Measurements from ENCODE around the gene CCDC40.

The CCDC40 gene

DNA sequence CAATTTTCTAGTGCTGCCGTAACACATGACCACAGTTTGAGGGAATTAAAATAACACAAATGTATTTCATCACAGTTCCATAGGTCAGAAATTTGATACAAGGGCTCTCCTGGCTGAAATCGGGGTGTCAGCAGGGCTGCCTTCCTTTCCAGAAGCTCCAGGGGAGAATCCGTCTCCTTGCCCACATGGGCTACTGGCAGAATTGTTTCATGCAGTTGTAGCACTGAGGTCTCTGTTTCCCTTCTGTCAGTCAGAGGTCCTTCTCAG is 89.9 kb downstream of the CCDC40 start:
- no peaks in the 10 kb centered on the region for H3K27me3 ChIP-seq (replicated peaks; ENCODE audit: control insufficient read depth, insufficient read depth, low read length)
- no peaks in the 10 kb centered on the region for H3K36me3 ChIP-seq (ENCODE audit: control insufficient read depth, insufficient read depth, low read length)
- DNase-seq (ENCODE audit: extremely low read depth, insufficient read length), result no peak
- TF ChIP-seq, protein P1, sequence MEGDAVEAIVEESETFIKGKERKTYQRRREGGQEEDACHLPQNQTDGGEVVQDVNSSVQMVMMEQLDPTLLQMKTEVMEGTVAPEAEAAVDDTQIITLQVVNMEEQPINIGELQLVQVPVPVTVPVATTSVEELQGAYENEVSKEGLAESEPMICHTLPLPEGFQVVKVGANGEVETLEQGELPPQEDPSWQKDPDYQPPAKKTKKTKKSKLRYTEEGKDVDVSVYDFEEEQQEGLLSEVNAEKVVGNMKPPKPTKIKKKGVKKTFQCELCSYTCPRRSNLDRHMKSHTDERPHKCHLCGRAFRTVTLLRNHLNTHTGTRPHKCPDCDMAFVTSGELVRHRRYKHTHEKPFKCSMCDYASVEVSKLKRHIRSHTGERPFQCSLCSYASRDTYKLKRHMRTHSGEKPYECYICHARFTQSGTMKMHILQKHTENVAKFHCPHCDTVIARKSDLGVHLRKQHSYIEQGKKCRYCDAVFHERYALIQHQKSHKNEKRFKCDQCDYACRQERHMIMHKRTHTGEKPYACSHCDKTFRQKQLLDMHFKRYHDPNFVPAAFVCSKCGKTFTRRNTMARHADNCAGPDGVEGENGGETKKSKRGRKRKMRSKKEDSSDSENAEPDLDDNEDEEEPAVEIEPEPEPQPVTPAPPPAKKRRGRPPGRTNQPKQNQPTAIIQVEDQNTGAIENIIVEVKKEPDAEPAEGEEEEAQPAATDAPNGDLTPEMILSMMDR (IDR thresholded peaks at IDR 0.05; ENCODE audit: insufficient read depth, low read length, poor library complexity, severe bottlenecking), result no peak
- H3K4me3 ChIP-seq (replicated peaks; ENCODE audit: low read depth, low read length), result no peak overlapping the region

DNA sequence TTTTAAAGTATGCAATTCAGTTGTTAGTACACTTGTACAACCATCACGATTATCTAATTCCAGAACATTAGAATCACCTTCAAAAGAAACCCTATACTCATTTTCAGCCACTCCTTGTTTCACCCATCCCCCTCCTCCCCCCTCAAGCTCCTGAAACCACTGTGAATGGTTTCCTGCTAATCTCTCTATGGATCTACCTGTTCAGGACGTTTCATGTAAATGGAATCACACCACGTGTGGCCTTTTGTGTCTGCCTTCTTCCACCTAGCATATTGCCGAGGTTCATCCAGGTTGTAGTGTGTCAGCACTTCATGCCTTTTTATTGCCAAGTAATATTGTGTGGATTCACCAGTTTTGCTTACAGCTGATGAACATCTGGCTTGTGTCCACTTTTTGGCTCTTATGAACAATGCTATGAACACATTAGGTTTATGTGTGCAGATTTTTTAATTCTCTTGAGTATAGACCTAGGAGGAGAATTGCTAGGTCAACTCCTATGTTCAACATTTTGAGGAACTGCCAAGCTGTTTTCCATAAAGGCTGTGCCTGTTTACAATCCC is 92.6 kb downstream of the CCDC40 start:
- no peak for DNase-seq (ENCODE audit: extremely low read depth, insufficient read length)
- TF ChIP-seq, protein P1 (IDR thresholded peaks at IDR 0.05; ENCODE audit: insufficient read depth, low read length, poor library complexity, severe bottlenecking), result no peak
- no peaks in the 10 kb centered on the region for H3K27me3 ChIP-seq (replicated peaks; ENCODE audit: control insufficient read depth, insufficient read depth, low read length)
- H3K36me3 ChIP-seq (ENCODE audit: control insufficient read depth, insufficient read depth, low read length), result peaks cover 8% of the 10 kb centered on the region
- H3K4me3 ChIP-seq (replicated peaks; ENCODE audit: low read depth, low read length), result no peak overlapping the region

DNA sequence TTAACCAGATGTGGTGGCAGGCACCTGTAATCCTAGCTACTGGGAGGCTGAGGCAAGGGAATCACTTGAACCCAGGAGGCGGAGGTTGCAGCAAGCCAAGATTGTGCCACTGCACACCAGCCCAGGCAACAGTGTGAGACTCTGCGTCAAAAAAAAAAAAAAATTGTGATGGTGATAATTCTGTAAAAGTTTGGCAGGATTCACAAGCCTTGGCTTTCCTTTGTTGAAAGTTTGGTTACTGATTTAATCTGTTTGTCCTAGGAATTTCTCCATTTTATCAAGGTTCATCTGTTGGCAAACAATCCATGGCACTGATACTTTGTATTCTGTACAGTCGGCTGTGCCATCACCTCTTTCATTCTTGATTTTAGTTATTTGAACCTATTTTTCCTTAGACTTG is 94.5 kb downstream of the CCDC40 start:
- H3K27me3 ChIP-seq (replicated peaks; ENCODE audit: control insufficient read depth, insufficient read depth, low read length), result no peaks in the 10 kb centered on the region
- no peak for DNase-seq (ENCODE audit: extremely low read depth, insufficient read length)
- peaks cover 12% of the 10 kb centered on the region for H3K36me3 ChIP-seq (ENCODE audit: control insufficient read depth, insufficient read depth, low read length)
- TF ChIP-seq, protein P1 (IDR thresholded peaks at IDR 0.05; ENCODE audit: insufficient read depth, low read length, poor library complexity, severe bottlenecking), result no peak
- no peak overlapping the region for H3K4me3 ChIP-seq (replicated peaks; ENCODE audit: low read depth, low read length)

DNA sequence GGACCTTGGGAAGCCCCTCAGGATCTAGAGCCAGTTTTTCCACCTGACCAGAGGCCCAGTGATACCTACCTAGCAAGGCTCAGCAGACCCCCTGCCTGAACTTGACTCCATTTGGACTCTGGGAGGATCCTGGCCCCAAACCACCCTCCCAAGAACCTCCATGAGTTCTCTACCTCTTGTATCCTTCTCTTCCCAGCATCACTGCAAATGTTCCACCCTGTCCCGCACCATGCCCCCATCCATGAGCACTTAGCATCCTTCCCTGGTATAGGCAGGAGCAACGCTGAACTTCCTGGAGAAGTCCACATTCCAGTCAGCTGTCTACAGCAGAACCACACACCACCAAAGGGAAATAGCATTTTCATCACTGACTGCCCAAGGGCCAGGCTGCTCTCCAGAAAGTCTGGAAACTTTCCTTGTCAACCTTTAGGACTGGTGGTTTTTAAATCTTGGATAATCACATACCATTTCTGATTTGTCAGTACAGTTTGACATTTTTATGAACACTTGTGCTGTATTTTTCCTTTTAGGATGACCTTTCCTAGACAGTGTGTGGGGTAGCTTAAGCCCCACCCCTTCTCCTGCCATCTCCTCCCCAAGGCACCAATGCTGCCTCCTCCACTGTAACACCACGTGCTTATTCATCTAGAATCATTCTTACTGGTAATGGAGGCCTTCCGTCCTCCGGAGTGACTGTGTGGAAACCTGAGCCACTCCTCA is 96.6 kb downstream of the CCDC40 start:
- no peak for DNase-seq (ENCODE audit: extremely low read depth, insufficient read length)
- Histone ChIP-seq H3K27me3 (replicated peaks; ENCODE audit: control insufficient read depth, insufficient read depth, low read length) (no peaks in the 10 kb centered on the region), H3K36me3 (ENCODE audit: control insufficient read depth, insufficient read depth, low read length) (peaks cover 17% of the 10 kb centered on the region), H3K4me3 (replicated peaks; ENCODE audit: low read depth, low read length) (no peak overlapping the region)
- TF ChIP-seq, protein P1 (IDR thresholded peaks at IDR 0.05; ENCODE audit: insufficient read depth, low read length, poor library complexity, severe bottlenecking), result no peak

DNA sequence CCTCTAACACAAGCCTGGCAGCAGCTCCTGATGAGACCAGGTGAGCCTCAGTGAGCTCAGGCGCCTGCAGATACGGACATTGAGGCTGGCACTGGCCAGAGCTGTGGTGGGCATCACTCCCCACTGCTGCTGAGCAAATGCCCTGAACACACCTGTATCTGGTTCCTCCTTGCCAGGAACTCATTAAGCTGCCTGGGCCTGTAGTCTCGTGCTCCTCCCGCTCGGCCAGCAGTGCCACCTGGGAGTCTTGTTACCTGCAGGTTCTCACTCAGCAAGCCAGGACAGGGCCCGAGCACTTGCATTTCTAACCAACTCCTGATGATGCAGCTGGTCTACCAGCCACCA is 97.2 kb downstream of the CCDC40 start:
- TF ChIP-seq, protein P1 (IDR thresholded peaks at IDR 0.05; ENCODE audit: insufficient read depth, low read length, poor library complexity, severe bottlenecking), result no peak
- Histone ChIP-seq H3K36me3 (ENCODE audit: control insufficient read depth, insufficient read depth, low read length) (peaks cover 20% of the 10 kb centered on the region), H3K27me3 (replicated peaks; ENCODE audit: control insufficient read depth, insufficient read depth, low read length) (no peaks in the 10 kb centered on the region), H3K4me3 (replicated peaks; ENCODE audit: low read depth, low read length) (no peak overlapping the region)
- no peak for DNase-seq (ENCODE audit: extremely low read depth, insufficient read length)

DNA sequence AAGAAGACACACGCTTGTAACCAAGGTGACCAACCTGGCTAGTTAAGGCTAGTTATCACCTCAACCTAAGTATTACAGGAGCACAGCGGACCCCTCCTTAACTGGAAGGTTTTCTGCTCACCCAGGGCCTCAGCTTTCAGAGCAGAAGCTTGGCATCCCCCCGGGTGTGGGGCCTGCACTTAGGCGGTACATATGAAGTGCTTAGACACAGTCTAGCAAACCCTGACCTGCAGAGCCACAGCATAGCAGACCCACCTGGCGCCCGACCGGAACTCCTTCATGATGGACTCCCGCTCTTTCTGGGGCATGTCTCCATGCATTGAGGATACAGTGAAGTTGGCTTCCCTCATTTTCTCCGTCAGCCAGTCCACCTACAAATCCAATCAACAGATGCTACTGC is 100.7 kb downstream of the CCDC40 start:
- Histone ChIP-seq H3K27me3 (replicated peaks; ENCODE audit: control insufficient read depth, insufficient read depth, low read length) (no peaks in the 10 kb centered on the region), H3K4me3 (replicated peaks; ENCODE audit: low read depth, low read length) (no peak overlapping the region), H3K36me3 (ENCODE audit: control insufficient read depth, insufficient read depth, low read length) (peaks cover 30% of the 10 kb centered on the region)
- TF ChIP-seq, protein P1 (IDR thresholded peaks at IDR 0.05; ENCODE audit: insufficient read depth, low read length, poor library complexity, severe bottlenecking), result no peak
- DNase-seq (ENCODE audit: extremely low read depth, insufficient read length), result no peak

Data from GM06990 (cell line).